HEK293T (cell line): Measurements from ENCODE around the gene ATMIN.

Source experiments
- BHLHE40 ChIP-seq: fragments of 450-650 bp; IDR thresholded peaks from 2 replicates; pipeline ENCODE4 v1.6.1; 2016; ENCODE audit warnings: mild to moderate bottlenecking, moderate library complexity, borderline replicate concordance
- CTBP1 ChIP-seq: fragments of 450-650 bp; IDR thresholded peaks from 2 replicates; pipeline ENCODE4 v1.6.1; 2016; ENCODE audit warnings: borderline replicate concordance
- ELF4 ChIP-seq: fragments of 450-650 bp; IDR thresholded peaks from 2 replicates; pipeline ENCODE4 v1.6.1; 2017; ENCODE audit warnings: antibody characterized with exemption
- FOXA1 ChIP-seq: fragments of 450-650 bp; IDR thresholded peaks from 2 replicates; pipeline ENCODE4 v1.6.1; 2016; ENCODE audit warnings: mild to moderate bottlenecking
- FOXK2 ChIP-seq: fragments of 450-650 bp; IDR thresholded peaks from 2 replicates; pipeline ENCODE4 v1.6.1; 2016; ENCODE audit warnings: mild to moderate bottlenecking
- FOXM1 ChIP-seq: fragments of 450-650 bp; IDR thresholded peaks from 2 replicates; pipeline ENCODE4 v1.6.1; 2017; ENCODE audit warnings: mild to moderate bottlenecking, borderline replicate concordance
- L3MBTL2 ChIP-seq: fragments of 450-650 bp; conservative IDR thresholded peaks from 2 replicates; pipeline ENCODE4 v1.6.1; 2016; ENCODE audit warnings: mild to moderate bottlenecking
- SP1 ChIP-seq: fragments of 450-650 bp; IDR thresholded peaks from 2 replicates; pipeline ENCODE4 v1.6.1; 2017
- SUZ12 ChIP-seq: fragments of 450-650 bp; IDR thresholded peaks from 2 replicates; pipeline ENCODE4 v1.6.1; 2016; ENCODE audit warnings: mild to moderate bottlenecking
- ZNF384 ChIP-seq: fragments of 450-650 bp; IDR thresholded peaks from 2 replicates; pipeline ENCODE4 v1.6.1; 2016
- TF ChIP-seq, protein P1 (sequence below): fragments of 450-650 bp; IDR thresholded peaks from 2 replicates; pipeline ENCODE4 v1.6.1; 2016

GRCh38 chr16:80989801-80990200 is 45.8 kb upstream of the ATMIN start:
- TF ChIP-seq SUZ12 (no peak), CTBP1 (no peak), SP1 (no peak), FOXA1 (no peak), ELF4 (no peak), BHLHE40 (no peak), L3MBTL2 (no peak), FOXK2 (no peak), FOXM1 (no peak), ZNF384 (no peak)
- TF ChIP-seq, protein P1, sequence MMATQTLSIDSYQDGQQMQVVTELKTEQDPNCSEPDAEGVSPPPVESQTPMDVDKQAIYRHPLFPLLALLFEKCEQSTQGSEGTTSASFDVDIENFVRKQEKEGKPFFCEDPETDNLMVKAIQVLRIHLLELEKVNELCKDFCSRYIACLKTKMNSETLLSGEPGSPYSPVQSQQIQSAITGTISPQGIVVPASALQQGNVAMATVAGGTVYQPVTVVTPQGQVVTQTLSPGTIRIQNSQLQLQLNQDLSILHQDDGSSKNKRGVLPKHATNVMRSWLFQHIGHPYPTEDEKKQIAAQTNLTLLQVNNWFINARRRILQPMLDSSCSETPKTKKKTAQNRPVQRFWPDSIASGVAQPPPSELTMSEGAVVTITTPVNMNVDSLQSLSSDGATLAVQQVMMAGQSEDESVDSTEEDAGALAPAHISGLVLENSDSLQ: peak; percentile 37
